K562 (cell line): ENCODE data around the gene MUSTN1. TPM values are rescaled to one million over a fixed set of nuclear protein-coding genes. Genes with fewer than 3 reads are reported as not detected.

Experiments used
- KAT8 ChIP-seq: fragments of 450-650 bp; IDR thresholded peaks from 2 replicates; pipeline ENCODE4 v1.6.1; 2016; ENCODE audit warnings: low read depth, mild to moderate bottlenecking
- MGA ChIP-seq: fragments of 450-650 bp; IDR thresholded peaks from 2 replicates; pipeline ENCODE4 v1.6.1; 2016; ENCODE audit warnings: mild to moderate bottlenecking, moderate library complexity
- RAD21 ChIP-seq, 2 experiments: fragments of 250-450 bp in 1 of 2; fragments of 450-650 bp in 1 of 2; sonication (Bioruptor Pico) in 1 of 2; formaldehyde crosslinking in 1 of 2; IDR thresholded peaks in 1 of 2; conservative IDR thresholded peaks in 1 of 2; 2 replicates each; pipeline versions ENCODE4 v1.4.0 to v1.8.0; 2020 to 2022; ENCODE audit warnings: mild to moderate bottlenecking in 2 of 2, moderate library complexity in 1 of 2
- ZNF384 ChIP-seq: IDR thresholded peaks from 2 replicates; pipeline ENCODE4 v1.6.1; 2012; ENCODE audit warnings: low read depth, low read length, improper control_type of control experiment
- ZNF79 ChIP-seq: fragments of 250-450 bp; sonication (Bioruptor Pico); IDR thresholded peaks from 2 replicates; pipeline ENCODE4 v1.4.0; 2020; ENCODE audit warnings: low read depth, mild to moderate bottlenecking, moderate library complexity
- polyA plus RNA-seq, 8 experiments: library from polyadenylated mRNA; depleted of rRNA in 4 of 8; stranded (reverse) in 5 of 8; unstranded in 3 of 8; fragments of >200 nt; fragmentation: Nextera tagmentation in 2 of 8; fragmentation: Illumina TruSeq in 1 of 8; extraction: Ambion mirVana in 2 of 8; extraction: Trizol in 1 of 8; gene quantifications; 2 replicates each; pipeline versions ENCODE4 v1.2.1 to v1.2.3, GENCODE V29; 2011 to 2014; ENCODE audit warnings: inconsistent platforms in 1 of 8, missing spikeins in 1 of 8
- total RNA-seq, 7 experiments: library from RNA; depleted of rRNA in 6 of 7; stranded (reverse); fragments of >200 nt in 6 of 7; fragmentation: Illumina TruSeq in 2 of 7; extraction: Trizol in 2 of 7; gene quantifications; 2 replicates each; pipeline versions ENCODE4 v1.2.1 to v1.2.3, GENCODE V29; 2011 to 2021; ENCODE audit warnings: low replicate concordance in 1 of 7

Gene MUSTN1
- total and polyA plus RNA-seq, 9 of the 15 experiments (the other 6 are each of a cell fraction or from before 2014, with no cell fraction given): 0.15 to 0.78 (median 0.44) TPM; not detected in 4

GRCh38 chr3:52831500-52832301, 3.1 kb downstream of the MUSTN1 start (continued):
- TF ChIP-seq MGA (no peak), RAD21 (CRISPR knock-in tag; conservative IDR thresholded peaks at IDR 0.05 in 1 of 2, IDR thresholded peaks at IDR 0.05 in 1 of 2) (no peak), ZNF384 (no peak), ZNF79 (no peak), KAT8 (no peak)
